ENCODE data around the gene ANKK1.

DNA sequence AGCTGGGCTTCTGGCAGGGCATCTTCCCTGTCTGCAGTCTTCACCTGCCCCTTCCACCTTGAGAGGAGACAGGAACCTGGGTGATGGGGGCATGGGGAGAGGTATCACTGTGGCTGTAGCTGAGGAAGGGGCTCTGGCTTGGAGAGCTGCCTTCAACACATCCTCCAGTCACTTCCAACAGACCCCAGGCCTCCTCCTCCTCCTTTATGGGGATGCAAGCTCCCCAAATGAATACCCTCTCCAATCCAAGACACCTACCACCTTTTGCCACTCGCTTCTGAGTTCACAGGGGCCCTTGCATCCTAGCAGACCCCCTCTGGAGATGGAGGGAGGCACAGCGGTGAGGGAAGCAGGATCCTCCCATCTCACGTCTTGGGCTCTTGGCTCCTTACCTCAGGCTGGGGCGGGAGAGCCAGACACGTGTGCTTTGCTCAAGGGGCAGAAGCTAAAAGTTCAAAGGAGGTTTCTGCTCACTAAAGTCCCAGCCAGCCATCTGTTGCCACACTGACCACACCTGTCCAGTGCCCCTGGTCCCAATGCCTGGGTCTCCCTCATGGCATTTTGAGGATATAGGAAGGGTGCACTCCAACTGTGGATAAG is 13.2 kb downstream of the ANKK1 start:
- TF ChIP-seq EP300 (IDR thresholded peaks at IDR 0.05; ENCODE audit: low read depth), result no peak
- TF ChIP-seq, protein P1, sequence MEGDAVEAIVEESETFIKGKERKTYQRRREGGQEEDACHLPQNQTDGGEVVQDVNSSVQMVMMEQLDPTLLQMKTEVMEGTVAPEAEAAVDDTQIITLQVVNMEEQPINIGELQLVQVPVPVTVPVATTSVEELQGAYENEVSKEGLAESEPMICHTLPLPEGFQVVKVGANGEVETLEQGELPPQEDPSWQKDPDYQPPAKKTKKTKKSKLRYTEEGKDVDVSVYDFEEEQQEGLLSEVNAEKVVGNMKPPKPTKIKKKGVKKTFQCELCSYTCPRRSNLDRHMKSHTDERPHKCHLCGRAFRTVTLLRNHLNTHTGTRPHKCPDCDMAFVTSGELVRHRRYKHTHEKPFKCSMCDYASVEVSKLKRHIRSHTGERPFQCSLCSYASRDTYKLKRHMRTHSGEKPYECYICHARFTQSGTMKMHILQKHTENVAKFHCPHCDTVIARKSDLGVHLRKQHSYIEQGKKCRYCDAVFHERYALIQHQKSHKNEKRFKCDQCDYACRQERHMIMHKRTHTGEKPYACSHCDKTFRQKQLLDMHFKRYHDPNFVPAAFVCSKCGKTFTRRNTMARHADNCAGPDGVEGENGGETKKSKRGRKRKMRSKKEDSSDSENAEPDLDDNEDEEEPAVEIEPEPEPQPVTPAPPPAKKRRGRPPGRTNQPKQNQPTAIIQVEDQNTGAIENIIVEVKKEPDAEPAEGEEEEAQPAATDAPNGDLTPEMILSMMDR (IDR thresholded peaks at IDR 0.05), result no peak

Measured in transverse colon (tissue), 3 donors.